Activated CD4-positive, alpha-beta memory T cell treated with anti-CD3 and anti-CD28 coated beads, Interleukin-2, amount 10 ng/mL, durations not matched to agents 7 days and 5 days (primary cell): Measurements from ENCODE around the gene C22orf23. TPM values are rescaled to one million over a fixed set of nuclear protein-coding genes. Genes with fewer than 3 reads are reported as not detected.
"Not testable (repeated sequence)": the region's sequence is repeated elsewhere in the genome, so short reads cannot be mapped to it uniquely, and the experiment has no call there.

Source experiments
- CTCF ChIA-PET: fragments of 350-600 bp; sonication (Branson Sonifier 250); formaldehyde crosslinking; loops from one replicate; lab custom pipeline; 2021; ENCODE audit warnings: antibody characterized with exemption, inconsistent platforms; lab: Charles Lee
- POLR2A ChIA-PET: fragments of 350-600 bp; sonication (Branson Sonifier 250); formaldehyde crosslinking; loops from one replicate; lab custom pipeline; 2021; ENCODE audit warnings: antibody characterized with exemption; lab: Charles Lee
- DNase-seq: peaks from one replicate; pipeline ENCODE4 v3.0.0-alpha.2; 2020
- H3K27ac Mint-ChIP-seq: one replicate; pipeline ENCODE4 v1.8.0; 2021; ENCODE audit warnings: mild to moderate bottlenecking, mixed read lengths
- H3K27me3 Mint-ChIP-seq: one replicate; pipeline ENCODE4 v1.8.0; 2021; ENCODE audit warnings: mixed read lengths
- H3K36me3 Mint-ChIP-seq: one replicate; pipeline ENCODE4 v1.8.0; 2021; ENCODE audit warnings: low read depth, mixed read lengths
- H3K4me1 Mint-ChIP-seq: one replicate; pipeline ENCODE4 v1.8.0; 2021; ENCODE audit warnings: mixed read lengths
- H3K4me3 Mint-ChIP-seq: one replicate; pipeline ENCODE4 v1.8.0; 2021; ENCODE audit warnings: mild to moderate bottlenecking, mixed read lengths
- H3K9me3 Mint-ChIP-seq: one replicate; pipeline ENCODE4 v1.8.0; 2021; ENCODE audit warnings: mixed read lengths
- total RNA-seq, 2 experiments: library from RNA; stranded (reverse); gene quantifications; one replicate each; pipeline ENCODE4 v1.2.3, GENCODE V29; 2021

C22orf23 gene
- total RNA-seq, 2 experiments from 2014 or later: not detected

- CTCF ChIA-PET: no interaction called here
- Mint-ChIP-seq H3K27ac (no peak overlapping the region), H3K36me3 (no peaks in the 10 kb centered on the region), H3K9me3 (no peaks in the 10 kb centered on the region), H3K27me3 (no peaks in the 10 kb centered on the region), H3K4me3 (no peak overlapping the region), H3K4me1 (no peaks in the 10 kb centered on the region)
- DNase-seq: no peak
- POLR2A ChIA-PET: no interaction called here
Measured at GRCh38 chr22:37989146-37990045, 36.0 kb upstream of the C22orf23 start.

- no peak overlapping the region for H3K4me3 Mint-ChIP-seq
- POLR2A ChIA-PET: no interaction called here
Measured at GRCh38 chr22:37986371-37986770, 33.0 kb upstream of the C22orf23 start.

GRCh38 chr22:37985751-37986281 lies 32.4 kb upstream of the C22orf23 start:
- CTCF ChIA-PET: no interaction called here
- Mint-ChIP-seq H3K27me3 (no peaks in the 10 kb centered on the region), H3K36me3 (no peaks in the 10 kb centered on the region), H3K27ac (no peak overlapping the region), H3K4me3 (no peak overlapping the region), H3K9me3 (no peaks in the 10 kb centered on the region), H3K4me1 (no peaks in the 10 kb centered on the region)
- POLR2A ChIA-PET: no interaction called here
- DNase-seq: no peak

More at GRCh38 chr22:37986371-37986770, 33.0 kb upstream of the C22orf23 start:
- no peaks in the 10 kb centered on the region for H3K9me3 Mint-ChIP-seq
- no peak overlapping the region for H3K27ac Mint-ChIP-seq
- CTCF ChIA-PET: no interaction called here
- no peak for DNase-seq
- no peaks in the 10 kb centered on the region for H3K4me1 Mint-ChIP-seq
- H3K27me3 Mint-ChIP-seq: no peaks in the 10 kb centered on the region
- H3K36me3 Mint-ChIP-seq: no peaks in the 10 kb centered on the region

DNA sequence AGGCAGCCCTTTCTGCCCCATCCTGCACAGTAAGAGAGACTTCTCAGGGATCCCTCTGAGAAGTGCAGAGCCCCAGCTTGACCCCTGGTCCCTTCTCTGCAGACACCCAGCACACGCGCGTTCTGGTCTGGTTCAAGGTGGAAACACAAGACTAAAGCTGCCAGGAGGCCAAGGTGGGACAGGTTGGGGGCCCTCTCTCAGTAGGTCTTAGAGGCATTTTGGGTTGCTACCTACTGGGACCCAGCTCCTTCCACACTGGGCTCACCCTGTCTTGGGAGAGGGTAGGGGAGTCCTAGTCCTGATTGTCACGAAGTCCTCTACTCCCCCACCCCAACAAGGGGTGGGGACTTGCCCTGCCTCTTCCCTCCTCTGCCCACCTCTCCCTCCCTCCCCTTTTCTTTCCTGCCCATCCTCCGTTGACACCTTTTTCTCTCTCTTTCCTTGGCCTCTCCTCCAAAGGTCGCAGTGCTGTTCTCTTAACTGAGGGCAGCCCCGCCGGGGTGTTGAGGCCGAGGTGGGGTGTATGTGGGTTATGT lies 31.7 kb upstream of the C22orf23 start:
- no peak for DNase-seq
- Mint-ChIP-seq H3K4me3 (no peak overlapping the region), H3K27me3 (no peaks in the 10 kb centered on the region), H3K36me3 (no peaks in the 10 kb centered on the region), H3K9me3 (no peaks in the 10 kb centered on the region), H3K4me1 (no peaks in the 10 kb centered on the region), H3K27ac (no peak overlapping the region)
- ChIA-PET POLR2A (no interaction called here), CTCF (no interaction called here)

GRCh38 chr22:37983860-37984791 lies 30.7 kb upstream of the C22orf23 start, which contains the start of gene SOX10:
TSS of gene SOX10 (minus strand) at chr22:37984555. CDS start at chr22:37983784, 771 bp downstream.
- Mint-ChIP-seq H3K4me1 (no peaks in the 10 kb centered on the region), H3K27me3 (no peaks in the 10 kb centered on the region), H3K9me3 (no peaks in the 10 kb centered on the region), H3K27ac (no peak within 1 kb of the TSS), H3K36me3 (no peaks in the 10 kb centered on the region), H3K4me3 (no peak within 1 kb of the TSS)
- no peak for DNase-seq
- POLR2A ChIA-PET: no interaction called here
- CTCF ChIA-PET: no interaction called here

GRCh38 chr22:37982938-37983859 lies 29.8 kb upstream of the C22orf23 start:
- Mint-ChIP-seq H3K4me3 (no peak overlapping the region), H3K27ac (no peak overlapping the region), H3K9me3 (no peaks in the 10 kb centered on the region), H3K4me1 (no peaks in the 10 kb centered on the region), H3K36me3 (no peaks in the 10 kb centered on the region), H3K27me3 (no peaks in the 10 kb centered on the region)
- DNase-seq: no peak
- CTCF ChIA-PET: no interaction called here
- POLR2A ChIA-PET: no interaction called here

DNA sequence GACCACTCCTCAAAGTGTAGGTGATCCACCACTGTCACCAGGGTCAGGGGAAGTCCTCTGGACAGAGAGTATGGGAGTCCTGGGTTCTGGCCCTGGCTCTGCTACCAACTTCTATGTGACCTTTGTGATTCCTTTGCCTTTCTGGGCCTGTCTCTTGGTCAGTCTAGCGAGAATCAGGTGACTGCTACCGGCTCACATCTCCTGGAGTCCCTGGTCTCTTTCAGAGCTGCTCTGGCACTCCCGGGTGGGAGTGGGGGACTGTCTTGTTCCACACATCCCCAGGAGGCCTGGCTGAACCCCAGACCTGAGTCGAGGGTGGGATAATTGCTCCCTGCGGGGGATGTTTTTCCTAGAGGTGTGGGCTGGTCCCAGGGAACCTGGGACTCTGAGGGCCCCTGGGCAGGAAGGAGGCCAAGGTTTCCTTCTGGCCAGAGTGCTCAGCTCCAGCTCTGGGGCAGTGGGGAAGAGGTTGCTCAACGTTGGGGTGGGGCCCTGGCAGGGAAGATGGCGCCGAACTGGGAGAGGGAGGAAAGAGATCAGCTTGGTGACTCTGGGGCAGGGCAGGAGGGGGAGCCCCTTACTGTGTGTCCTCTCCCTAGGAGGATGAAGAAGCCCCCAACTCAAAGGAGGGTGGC lies 28.9 kb upstream of the C22orf23 start:
- no peak for DNase-seq
- H3K9me3 Mint-ChIP-seq: no peaks in the 10 kb centered on the region
- CTCF ChIA-PET: no interaction called here
- H3K36me3 Mint-ChIP-seq: no peaks in the 10 kb centered on the region
- H3K4me3 Mint-ChIP-seq: no peak overlapping the region
- no peaks in the 10 kb centered on the region for H3K4me1 Mint-ChIP-seq
- POLR2A ChIA-PET: no interaction called here
- H3K27me3 Mint-ChIP-seq: no peaks in the 10 kb centered on the region
- no peak overlapping the region for H3K27ac Mint-ChIP-seq

GRCh38 chr22:37981282-37982011 lies 28.0 kb upstream of the C22orf23 start:
- H3K36me3 Mint-ChIP-seq: no peaks in the 10 kb centered on the region
- POLR2A ChIA-PET: no interaction called here
- no peak overlapping the region for H3K4me3 Mint-ChIP-seq
- no peak overlapping the region for H3K27ac Mint-ChIP-seq
- CTCF ChIA-PET: no interaction called here
- H3K9me3 Mint-ChIP-seq: no peaks in the 10 kb centered on the region
- no peak for DNase-seq
- no peaks in the 10 kb centered on the region for H3K4me1 Mint-ChIP-seq
- H3K27me3 Mint-ChIP-seq: no peaks in the 10 kb centered on the region

GRCh38 chr22:37979782-37980181 lies 26.4 kb upstream of the C22orf23 start:
- no peaks in the 10 kb centered on the region for H3K36me3 Mint-ChIP-seq
- ChIA-PET POLR2A (no interaction called here), CTCF (no interaction called here)
- no peaks in the 10 kb centered on the region for H3K9me3 Mint-ChIP-seq
- no peaks in the 10 kb centered on the region for H3K4me1 Mint-ChIP-seq
- H3K4me3 Mint-ChIP-seq: no peak overlapping the region
- DNase-seq: no peak
- H3K27me3 Mint-ChIP-seq: no peaks in the 10 kb centered on the region
- H3K27ac Mint-ChIP-seq: no peak overlapping the region

DNA sequence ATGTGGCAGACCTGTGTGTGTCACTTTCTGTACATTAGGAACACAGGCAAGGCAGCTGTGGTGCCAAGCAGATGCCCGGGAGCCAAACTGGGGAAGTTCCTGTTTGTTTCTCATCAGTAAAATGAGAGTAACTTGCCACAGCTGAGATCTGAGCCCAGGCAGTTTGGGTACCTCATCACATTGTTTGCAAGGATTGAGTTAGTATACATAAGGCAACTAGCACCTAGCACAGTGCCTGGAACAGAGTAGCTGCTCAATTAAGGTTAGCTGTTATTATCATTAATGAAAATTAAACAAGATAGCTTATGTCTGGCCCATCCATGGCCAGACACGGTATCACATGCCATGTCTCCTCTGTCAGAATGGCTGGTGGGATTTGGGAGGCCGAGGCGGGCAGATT lies 23.1 kb upstream of the C22orf23 start:
- Mint-ChIP-seq H3K27me3 (no peaks in the 10 kb centered on the region), H3K9me3 (no peaks in the 10 kb centered on the region), H3K4me1 (no peaks in the 10 kb centered on the region), H3K27ac (no peak overlapping the region), H3K4me3 (no peak overlapping the region), H3K36me3 (no peaks in the 10 kb centered on the region)
- ChIA-PET POLR2A (no interaction called here), CTCF (interaction anchor here (1.5 to 1.6 kb wide), 2 partner anchors 23 to 113 kb away, joined by 4 read pairs; partner anchors contain the start of genes C22orf23 and POLR2F)
- no peak for DNase-seq

- CTCF ChIA-PET: interaction anchor here (1.5 to 1.6 kb wide), 2 partner anchors 23 to 113 kb away, joined by 4 read pairs; partner anchors contain the start of genes C22orf23 and POLR2F
- H3K27me3 Mint-ChIP-seq, H3K4me1 Mint-ChIP-seq, POLR2A ChIA-PET, H3K4me3 Mint-ChIP-seq, DNase-seq, H3K9me3 Mint-ChIP-seq, H3K36me3 Mint-ChIP-seq, H3K27ac Mint-ChIP-seq: not testable (repeated sequence)
Measured at GRCh38 chr22:37976022-37976421, 22.6 kb upstream of the C22orf23 start.
